Astrocyte (in vitro differentiated cells and primary cell): ENCODE data around the gene GLYATL1B.
"Not testable (repeated sequence)": the region's sequence is repeated elsewhere in the genome, so short reads cannot be mapped to it uniquely, and the experiment has no call there.

Source experiments
- CTCF ChIP-seq: IDR thresholded peaks from 2 replicates; pipeline ENCODE4 v1.5.1; 2011; ENCODE audit warnings: low read depth, mild to moderate bottlenecking, inconsistent platforms, low read length, moderate library complexity; ENCODE audit not compliant: insufficient read depth
- EZH2 ChIP-seq: IDR thresholded peaks from 2 replicates; pipeline ENCODE4 v1.6.1; 2012; ENCODE audit warnings: mild to moderate bottlenecking, low read length, inconsistent platforms; ENCODE audit not compliant: insufficient read depth

GRCh38 chr11:59107721-59108120, 21.6 kb downstream of the GLYATL1B start:
- not testable (repeated sequence) for TF ChIP-seq CTCF, EZH2
